CD14-positive monocyte (primary cell): ENCODE measurements around the gene DNAJC1. TPM values are rescaled to one million over a fixed set of nuclear protein-coding genes. Genes with fewer than 3 reads are reported as not detected.

Experiments used
- DNase-seq, 3 donors: peaks; one replicate each; pipeline ENCODE4 v3.0.0-alpha.2; 2011 to 2022
- H2AFZ ChIP-seq: 2 replicates; pipeline ENCODE4 v1.6.0; 2012; ENCODE audit warnings: mild to moderate bottlenecking, low read depth, low read length, inconsistent platforms; ENCODE audit not compliant: insufficient read depth, poor library complexity, severe bottlenecking
- H3K27ac ChIP-seq, 2 donors: 1 replicate in 1 of 2; 2 replicates in 1 of 2; pipeline ENCODE4 v1.5.1; 2012 to 2013; ENCODE audit warnings: low read length in 2 of 2, control low read depth in 1 of 2, inconsistent platforms in 1 of 2, low read depth in 1 of 2, mild to moderate bottlenecking in 1 of 2
- H3K27me3 ChIP-seq, 2 donors: one replicate each; pipeline versions ENCODE4 v1.6.0 to v1.6.1; 2011 to 2013; ENCODE audit warnings: low read length in 2 of 2; ENCODE audit not compliant: control insufficient read depth in 2 of 2, insufficient read depth in 2 of 2
- H3K36me3 ChIP-seq, 2 donors: replicated peaks in 1 of 2; 1 replicate in 1 of 2; 2 replicates in 1 of 2; pipeline versions ENCODE4 v1.5.1 to v1.6.1; 2012 to 2013; ENCODE audit warnings: low read length in 2 of 2, control low read depth in 1 of 2, inconsistent platforms in 1 of 2, mild to moderate bottlenecking in 1 of 2; ENCODE audit not compliant: insufficient read depth in 2 of 2, control insufficient read depth in 1 of 2
- H3K4me1 ChIP-seq, 2 donors: 1 replicate in 1 of 2; 2 replicates in 1 of 2; pipeline versions ENCODE4 v1.5.1 to v1.6.1; 2012 to 2013; ENCODE audit warnings: low read length in 2 of 2, control low read depth in 1 of 2, inconsistent platforms in 1 of 2, mild to moderate bottlenecking in 1 of 2, moderate library complexity in 1 of 2; ENCODE audit not compliant: insufficient read depth in 2 of 2, control insufficient read depth in 1 of 2
- H3K4me2 ChIP-seq: replicated peaks from 2 replicates; pipeline ENCODE3; 2012; ENCODE audit warnings: low read length, moderate library complexity, mild to moderate bottlenecking; ENCODE audit not compliant: poor library complexity, severe bottlenecking; ENCODE audit errors: extremely low read depth
- H3K4me3 ChIP-seq, 3 experiments: fragments of 200-600 bp in 1 of 3; sonication (generic) in 1 of 3; replicated peaks in 1 of 3; 1 replicate in 2 of 3; 2 replicates in 1 of 3; pipeline ENCODE4 v1.5.1; 2011 to 2013; ENCODE audit warnings: low read length in 3 of 3, mild to moderate bottlenecking in 3 of 3, control low read depth in 2 of 3, low read depth in 2 of 3, inconsistent platforms in 1 of 3, moderate library complexity in 1 of 3
- H3K79me2 ChIP-seq: 2 replicates; pipeline ENCODE4 v1.6.0; 2012; ENCODE audit warnings: mild to moderate bottlenecking, control low read depth, inconsistent platforms, low read length, moderate library complexity; ENCODE audit not compliant: insufficient read depth
- H3K9ac ChIP-seq: 2 replicates; pipeline ENCODE4 v1.6.0; 2017; ENCODE audit warnings: low read length, mild to moderate bottlenecking; ENCODE audit not compliant: insufficient read depth, poor library complexity, severe bottlenecking
- H3K9me3 ChIP-seq, 2 donors: replicated peaks in 1 of 2; 1 replicate in 1 of 2; 2 replicates in 1 of 2; pipeline versions ENCODE4 v1.5.1 to v1.6.1; 2012 to 2013; ENCODE audit warnings: low read length in 2 of 2, control low read depth in 1 of 2; ENCODE audit not compliant: control insufficient read depth in 1 of 2, insufficient read depth in 1 of 2
- H4K20me1 ChIP-seq: 2 replicates; pipeline ENCODE4 v1.6.0; 2012; ENCODE audit warnings: mild to moderate bottlenecking, low read length, control low read depth, moderate library complexity; ENCODE audit not compliant: insufficient read depth
- H3K27ac Mint-ChIP-seq, 7 donors: one replicate each; pipeline ENCODE4 v1.8.0; 2020; ENCODE audit warnings: mild to moderate bottlenecking in 7 of 7, mixed read lengths in 7 of 7, moderate library complexity in 6 of 7, inconsistent platforms in 2 of 7
- H3K27me3 Mint-ChIP-seq, 3 donors: one replicate each; pipeline ENCODE4 v1.8.0; 2021 to 2022; ENCODE audit warnings: low read depth in 3 of 3, mild to moderate bottlenecking in 3 of 3, mixed read lengths in 3 of 3, moderate library complexity in 3 of 3, inconsistent platforms in 1 of 3
- H3K36me3 Mint-ChIP-seq, 2 donors: one replicate each; pipeline ENCODE4 v1.8.0; 2020; ENCODE audit warnings: mixed read lengths in 2 of 2, inconsistent platforms in 1 of 2, mild to moderate bottlenecking in 1 of 2
- H3K4me1 Mint-ChIP-seq: one replicate; pipeline ENCODE4 v1.8.0; 2020; ENCODE audit warnings: mild to moderate bottlenecking, mixed read lengths
- H3K4me3 Mint-ChIP-seq, 2 donors: one replicate each; pipeline ENCODE4 v1.8.0; 2020; ENCODE audit warnings: mild to moderate bottlenecking in 2 of 2, mixed read lengths in 2 of 2, moderate library complexity in 1 of 2
- H3K9me3 Mint-ChIP-seq, 7 donors: one replicate each; pipeline ENCODE4 v1.8.0; 2020 to 2022; ENCODE audit warnings: mixed read lengths in 7 of 7, mild to moderate bottlenecking in 6 of 7, moderate library complexity in 6 of 7, inconsistent platforms in 2 of 7
- WGBS: methylation state at CpG from one replicate; pipeline ENCODE4 v1.1.5; 2013; ENCODE audit warnings: missing lambda C conversion rate; ENCODE audit not compliant: insufficient coverage; 5-methylcytosine and 5-hydroxymethylcytosine counted together
- intact Hi-C, 2 donors: fragments of 100-400 bp; cut with micrococcal nuclease; formaldehyde crosslinking; loops; one replicate each; pipeline versions ENCODE4 v1.15.0 to v1.15.1; 2023
- polyA plus RNA-seq, 3 donors: library from polyadenylated mRNA; depleted of rRNA in 1 of 3; unstranded in 2 of 3; stranded (reverse) in 1 of 3; fragments of 300-500 nt in 2 of 3; fragments of >200 nt in 1 of 3; fragmentation: Illumina TruSeq in 2 of 3; gene quantifications; 1 replicate in 2 of 3; 2 replicates in 1 of 3; pipeline ENCODE4 v1.2.3, GENCODE V29; 2012 to 2021
- TF ChIP-seq, protein P1 (sequence below): fragments of 200-600 bp; IDR thresholded peaks from one replicate; pipeline ENCODE4 v1.8.0; 2022; ENCODE audit warnings: antibody characterized with exemption, mild to moderate bottlenecking

DNAJC1 gene
- polyA plus RNA-seq, 3 donors, result 11.4 to 12.9 (median 12.5) TPM

DNA sequence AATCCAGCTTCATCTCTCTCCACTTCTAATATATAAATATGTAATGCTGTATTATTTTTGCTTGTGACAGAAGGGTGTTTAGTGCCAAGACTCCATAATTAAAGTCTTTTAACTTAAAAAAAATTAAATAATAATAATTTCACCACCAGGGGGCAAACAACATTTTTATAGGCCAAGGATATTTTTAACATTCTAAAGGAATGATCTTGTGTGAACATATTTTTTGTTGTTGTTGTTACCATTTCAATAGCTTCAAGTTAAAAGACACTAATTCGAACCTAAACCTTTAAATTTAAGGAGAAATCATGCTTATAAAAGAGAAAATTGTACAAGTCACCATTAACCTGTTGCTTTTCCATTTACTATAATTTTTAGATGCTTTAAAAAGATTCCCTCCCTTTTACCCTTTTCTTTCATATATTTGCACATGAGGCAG, 7.5 kb upstream of the DNAJC1 start:
- DNase-seq, result peak in 1 of 3 donors; percentile 30
- Histone ChIP-seq H4K20me1 (no peaks in the 10 kb centered on the region), H3K9ac (no peak overlapping the region), H2AFZ (no peak overlapping the region), H3K4me2 (no peak overlapping the region), H3K27me3 (no peaks in the 10 kb centered on the region), H3K27ac (no peak overlapping the region), H3K4me1 (peaks cover 12 to 13% of the 10 kb centered on the region in 2 donors), H3K9me3 (no peaks in the 10 kb centered on the region), H3K4me3 (no peak overlapping the region), H3K79me2 (no peaks in the 10 kb centered on the region), H3K36me3 (no peaks in the 10 kb centered on the region)
- intact Hi-C loops, result loop anchor here in 1 of 2 donors (5.0 kb wide), 1 partner anchor 976 kb away; no protein-coding TSS in a partner anchor
- Mint-ChIP-seq H3K4me1 (peaks cover 13% of the 10 kb centered on the region), H3K27me3 (peaks cover 0 to 7% (median 0%) of the 10 kb centered on the region in 3 donors), H3K27ac (no peak overlapping the region), H3K4me3 (no peak overlapping the region), H3K9me3 (no peaks in the 10 kb centered on the region), H3K36me3 (no peaks in the 10 kb centered on the region)
- TF ChIP-seq, protein P1, sequence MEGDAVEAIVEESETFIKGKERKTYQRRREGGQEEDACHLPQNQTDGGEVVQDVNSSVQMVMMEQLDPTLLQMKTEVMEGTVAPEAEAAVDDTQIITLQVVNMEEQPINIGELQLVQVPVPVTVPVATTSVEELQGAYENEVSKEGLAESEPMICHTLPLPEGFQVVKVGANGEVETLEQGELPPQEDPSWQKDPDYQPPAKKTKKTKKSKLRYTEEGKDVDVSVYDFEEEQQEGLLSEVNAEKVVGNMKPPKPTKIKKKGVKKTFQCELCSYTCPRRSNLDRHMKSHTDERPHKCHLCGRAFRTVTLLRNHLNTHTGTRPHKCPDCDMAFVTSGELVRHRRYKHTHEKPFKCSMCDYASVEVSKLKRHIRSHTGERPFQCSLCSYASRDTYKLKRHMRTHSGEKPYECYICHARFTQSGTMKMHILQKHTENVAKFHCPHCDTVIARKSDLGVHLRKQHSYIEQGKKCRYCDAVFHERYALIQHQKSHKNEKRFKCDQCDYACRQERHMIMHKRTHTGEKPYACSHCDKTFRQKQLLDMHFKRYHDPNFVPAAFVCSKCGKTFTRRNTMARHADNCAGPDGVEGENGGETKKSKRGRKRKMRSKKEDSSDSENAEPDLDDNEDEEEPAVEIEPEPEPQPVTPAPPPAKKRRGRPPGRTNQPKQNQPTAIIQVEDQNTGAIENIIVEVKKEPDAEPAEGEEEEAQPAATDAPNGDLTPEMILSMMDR, result peak; percentile 74
- no CpG with 5 or more reads among the region's 1 CpG for WGBS

DNA sequence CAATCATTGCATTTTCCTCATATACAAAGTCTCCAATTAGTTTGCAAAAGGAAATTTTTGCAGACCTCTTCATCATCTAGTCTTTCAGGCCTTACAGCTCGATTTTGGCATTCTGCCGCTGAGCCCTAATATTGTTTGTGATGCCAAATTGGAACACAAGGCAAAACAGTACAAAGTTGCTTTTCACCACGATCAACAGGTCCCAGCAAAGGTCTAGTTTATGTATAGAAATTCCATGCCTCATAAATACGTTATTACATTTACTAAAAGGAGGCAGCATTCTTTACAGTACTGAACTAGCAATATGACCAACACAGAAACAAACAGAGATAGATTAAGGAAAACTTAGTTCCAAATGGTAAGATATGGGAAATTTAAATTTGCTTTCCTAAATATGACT, 7.0 kb upstream of the DNAJC1 start:
- no CpG with 5 or more reads among the region's 4 CpGs for WGBS
- Histone ChIP-seq H3K36me3 (no peaks in the 10 kb centered on the region), H3K27me3 (no peaks in the 10 kb centered on the region), H2AFZ (no peak overlapping the region), H3K79me2 (no peaks in the 10 kb centered on the region), H3K4me3 (no peak overlapping the region), H3K9ac (no peak overlapping the region), H4K20me1 (no peaks in the 10 kb centered on the region), H3K4me2 (no peak overlapping the region), H3K9me3 (no peaks in the 10 kb centered on the region), H3K27ac (no peak overlapping the region), H3K4me1 (peaks cover 9 to 10% of the 10 kb centered on the region in 2 donors)
- no peaks in the 10 kb centered on the region for H3K9me3 Mint-ChIP-seq
- H3K27ac Mint-ChIP-seq, result no peak overlapping the region
- H3K4me1 Mint-ChIP-seq, result peaks cover 11% of the 10 kb centered on the region
- no peak for DNase-seq
- no peaks in the 10 kb centered on the region for H3K36me3 Mint-ChIP-seq
- TF ChIP-seq, protein P1, result no peak
- H3K4me3 Mint-ChIP-seq, result no peak overlapping the region
- intact Hi-C loops, result loop anchor here in 1 of 2 donors (5.0 kb wide), 1 partner anchor 977 kb away; no protein-coding TSS in a partner anchor
- peaks cover 0 to 7% (median 0%) of the 10 kb centered on the region in 3 donors for H3K27me3 Mint-ChIP-seq
